Epithelial cell of proximal tubule (primary cell): ENCODE measurements around the gene GLP2R. TPM values are rescaled to one million over a fixed set of nuclear protein-coding genes. Genes with fewer than 3 reads are reported as not detected.
"Not testable (repeated sequence)": the region's sequence is repeated elsewhere in the genome, so short reads cannot be mapped to it uniquely, and the experiment has no call there.

Experiments
- DNase-seq: peaks from one replicate; pipeline ENCODE4 v3.0.0-alpha.2; 2011; ENCODE audit warnings: low read depth
- H3K4me3 ChIP-seq: 2 replicates; pipeline ENCODE4 v1.5.1; 2011; ENCODE audit warnings: low read depth, mild to moderate bottlenecking, low read length
- CTCF ChIP-seq: conservative IDR thresholded peaks from 2 replicates; pipeline ENCODE4 v1.5.1; 2012; ENCODE audit warnings: low read depth, mild to moderate bottlenecking, low read length
- total RNA-seq: library from RNA; depleted of rRNA; stranded (reverse); fragments of >200 nt; gene quantifications from 2 replicates; pipeline ENCODE4 v1.2.3, GENCODE V29; 2015

Gene GLP2R
- total RNA-seq: 0.23 TPM in 1 of 2 replicates, not detected in the other

- no peak for TF ChIP-seq CTCF
- no peak within 1 kb of the TSS for H3K4me3 ChIP-seq
- DNase-seq: no peak
Measured at GRCh38 chr17:9825641-9826150, at the start of gene GLP2R. GLP2R (plus strand) TSS chr17:9825924; CDS start chr17:9826064, 140 bp downstream.

GRCh38 chr17:9776911-9777310 is 48.8 kb upstream of the GLP2R start:
- no peak overlapping the region for H3K4me3 ChIP-seq
- no peak for DNase-seq
- TF ChIP-seq CTCF: no peak

- TF ChIP-seq CTCF: no peak
- no peak for DNase-seq
- H3K4me3 ChIP-seq: no peak overlapping the region
Measured at GRCh38 chr17:9780552-9780951, 45.2 kb upstream of the GLP2R start.

GRCh38 chr17:9783050-9783449 is 42.7 kb upstream of the GLP2R start:
- H3K4me3 ChIP-seq: no peak overlapping the region
- DNase-seq: no peak
- TF ChIP-seq CTCF: no peak

- DNase-seq, H3K4me3 ChIP-seq: not testable (repeated sequence)
Measured at GRCh38 chr17:9783465-9783864, 42.3 kb upstream of the GLP2R start.

GRCh38 chr17:9784544-9784943 is 41.2 kb upstream of the GLP2R start:
- TF ChIP-seq CTCF: no peak
- DNase-seq: no peak
- no peak overlapping the region for H3K4me3 ChIP-seq

- DNase-seq: no peak
- no peak overlapping the region for H3K4me3 ChIP-seq
- no peak for TF ChIP-seq CTCF
Measured at GRCh38 chr17:9788601-9789000, 37.1 kb upstream of the GLP2R start.
